ENCODE results near the gene NTHL1. TPM values are rescaled to one million over a fixed set of nuclear protein-coding genes. Genes with fewer than 3 reads are reported as not detected.

NTHL1 gene
- total RNA-seq, 4 donors from 2014 or later = 22.8 to 56.7 (median 28.1) TPM

- H3K4me3 ChIP-seq = no peak overlapping the region
- peaks cover 0 to 81% (median 45%) of the 10 kb centered on the region in 4 donors for H3K4me1 ChIP-seq
- H3K9me3 ChIP-seq = no peaks in the 10 kb centered on the region
- no peaks in the 10 kb centered on the region for H3K27me3 ChIP-seq
- 78 to 88% methylated on average over 5 to 11 of the region's 11 CpGs for WGBS, 2 donors
- peaks cover 0 to 29% (median 0%) of the 10 kb centered on the region in 3 donors for H3K36me3 ChIP-seq
- DNase-seq (ENCODE audit: low spot score in 2 of 2) = no peak
- TF ChIP-seq EP300 (IDR thresholded peaks at IDR 0.05) (no peak), POLR2A (IDR thresholded peaks at IDR 0.05) (no peak)
- TF ChIP-seq, protein P1, sequence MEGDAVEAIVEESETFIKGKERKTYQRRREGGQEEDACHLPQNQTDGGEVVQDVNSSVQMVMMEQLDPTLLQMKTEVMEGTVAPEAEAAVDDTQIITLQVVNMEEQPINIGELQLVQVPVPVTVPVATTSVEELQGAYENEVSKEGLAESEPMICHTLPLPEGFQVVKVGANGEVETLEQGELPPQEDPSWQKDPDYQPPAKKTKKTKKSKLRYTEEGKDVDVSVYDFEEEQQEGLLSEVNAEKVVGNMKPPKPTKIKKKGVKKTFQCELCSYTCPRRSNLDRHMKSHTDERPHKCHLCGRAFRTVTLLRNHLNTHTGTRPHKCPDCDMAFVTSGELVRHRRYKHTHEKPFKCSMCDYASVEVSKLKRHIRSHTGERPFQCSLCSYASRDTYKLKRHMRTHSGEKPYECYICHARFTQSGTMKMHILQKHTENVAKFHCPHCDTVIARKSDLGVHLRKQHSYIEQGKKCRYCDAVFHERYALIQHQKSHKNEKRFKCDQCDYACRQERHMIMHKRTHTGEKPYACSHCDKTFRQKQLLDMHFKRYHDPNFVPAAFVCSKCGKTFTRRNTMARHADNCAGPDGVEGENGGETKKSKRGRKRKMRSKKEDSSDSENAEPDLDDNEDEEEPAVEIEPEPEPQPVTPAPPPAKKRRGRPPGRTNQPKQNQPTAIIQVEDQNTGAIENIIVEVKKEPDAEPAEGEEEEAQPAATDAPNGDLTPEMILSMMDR (IDR thresholded peaks at IDR 0.05) = no peak
- peak overlapping the region in 1 of 4 donors; percentile 47 for H3K27ac ChIP-seq
Observed at GRCh38 chr16:2042986-2043666, 4.5 kb downstream of the NTHL1 start.

GRCh38 chr16:2042171-2042985 lies 5.3 kb downstream of the NTHL1 start:
- Histone ChIP-seq H3K36me3 (peaks cover 0 to 29% (median 0%) of the 10 kb centered on the region in 3 donors), H3K27me3 (no peaks in the 10 kb centered on the region), H3K4me3 (no peak overlapping the region), H3K4me1 (peaks cover 0 to 87% (median 52%) of the 10 kb centered on the region in 4 donors), H3K27ac (peak overlapping the region in 2 of 4 donors; percentile 55 to 58), H3K9me3 (no peaks in the 10 kb centered on the region)
- DNase-seq (ENCODE audit: low spot score in 2 of 2) = no peak
- TF ChIP-seq EP300 (IDR thresholded peaks at IDR 0.05) (no peak), POLR2A (IDR thresholded peaks at IDR 0.05) (no peak)
- TF ChIP-seq, protein P1 (IDR thresholded peaks at IDR 0.05) = no peak
- 53 to 71% methylated on average over 6 to 9 of the region's 22 CpGs for WGBS, 2 donors

DNA sequence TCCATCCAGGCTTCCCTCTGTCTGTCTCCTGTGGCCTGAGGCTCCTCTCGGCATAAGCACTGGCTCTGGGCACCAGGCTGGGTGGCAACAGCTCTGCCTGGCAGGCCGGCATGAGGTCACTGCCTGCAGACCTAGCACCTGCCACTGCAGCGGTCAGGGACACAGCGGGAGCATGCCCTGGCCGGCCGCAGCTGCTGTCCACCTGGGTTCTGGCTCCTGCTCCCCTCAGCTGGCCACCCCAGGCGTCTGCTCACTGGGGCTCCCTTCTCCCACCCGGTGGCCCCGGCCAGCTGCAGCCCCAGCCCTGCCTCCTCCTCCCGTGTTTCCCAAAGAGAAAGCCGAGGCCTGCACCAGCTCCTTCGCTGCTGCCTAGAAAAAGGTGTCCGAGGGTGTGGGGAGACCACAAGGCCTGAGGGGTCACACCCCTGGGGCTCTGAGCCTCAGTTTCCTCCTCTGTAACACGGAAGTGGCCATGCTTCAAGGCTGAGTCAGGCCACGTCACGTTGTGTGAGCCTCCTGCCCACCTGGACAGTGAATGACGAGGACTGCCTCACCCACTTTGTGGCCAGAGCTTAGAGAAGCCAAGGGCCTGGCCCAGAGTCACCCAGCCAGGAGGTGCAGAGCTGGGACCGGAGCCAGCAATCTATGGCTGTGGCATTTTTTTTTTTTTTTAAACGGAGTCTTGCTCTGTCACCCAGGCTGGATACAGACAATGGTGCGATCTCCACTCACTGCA lies 6.7 kb downstream of the NTHL1 start:
- TF ChIP-seq EP300 (IDR thresholded peaks at IDR 0.05) = no peak
- H3K4me3 ChIP-seq = no peak overlapping the region
- H3K27ac ChIP-seq = peak overlapping the region in 3 of 4 donors; percentile 86 to 99 (median 91)
- H3K4me1 ChIP-seq = peaks cover 0 to 87% (median 54%) of the 10 kb centered on the region in 4 donors
- H3K9me3 ChIP-seq = no peaks in the 10 kb centered on the region
- DNase-seq (ENCODE audit: low spot score in 2 of 2) = no peak
- H3K27me3 ChIP-seq = no peaks in the 10 kb centered on the region
- H3K36me3 ChIP-seq = peaks cover 0 to 29% (median 0%) of the 10 kb centered on the region in 3 donors
- WGBS, 2 donors = 76 to 81% methylated on average over 12 to 13 of the region's 20 CpGs

- Histone ChIP-seq H3K27me3 (no peaks in the 10 kb centered on the region), H3K27ac (peak overlapping the region; percentile 67 to 99 (median 88)), H3K9me3 (no peaks in the 10 kb centered on the region), H3K4me3 (no peak overlapping the region), H3K36me3 (peaks cover 0 to 27% (median 0%) of the 10 kb centered on the region in 3 donors), H3K4me1 (peaks cover 0 to 90% (median 59%) of the 10 kb centered on the region in 4 donors)
- DNase-seq (ENCODE audit: low spot score in 2 of 2) = no peak
- 67 to 78% methylated on average over 11 to 21 of the region's 24 CpGs for WGBS, 2 donors
- TF ChIP-seq, protein P1 (IDR thresholded peaks at IDR 0.05) = no peak
- TF ChIP-seq EP300 (IDR thresholded peaks at IDR 0.05) = no peak
- TF ChIP-seq POLR2A (IDR thresholded peaks at IDR 0.05) = no peak
Observed at GRCh38 chr16:2040041-2040786, 7.4 kb downstream of the NTHL1 start.
